GM10847 (cell line): ENCODE measurements around the gene FIP1L1.

ENCODE experiments used
- POLR2A ChIP-seq: IDR thresholded peaks from 2 replicates; pipeline ENCODE4 v1.6.1; 2011; ENCODE audit not compliant: insufficient read length; ENCODE audit errors: extremely low read depth

FIP1L1 gene

DNA sequence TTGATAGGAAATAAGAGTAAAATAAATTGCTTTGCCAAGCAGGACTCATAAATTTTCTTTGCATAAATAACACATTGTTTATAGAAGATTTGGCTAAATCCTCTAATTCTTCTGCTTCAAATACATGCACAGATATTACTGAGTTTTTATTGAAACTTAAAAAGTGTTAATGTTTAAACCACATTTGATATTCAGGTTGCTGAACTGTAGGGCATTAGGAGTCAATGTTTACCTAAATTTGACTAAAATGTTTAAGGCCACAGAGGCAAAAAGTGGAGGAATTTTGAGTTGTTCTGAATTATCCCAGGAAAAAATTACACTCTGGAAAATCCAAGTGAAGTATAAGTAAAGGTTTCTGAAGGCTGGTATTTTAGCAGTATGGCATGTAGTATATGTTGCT is 78.7 kb downstream of the FIP1L1 start:
- no peak for TF ChIP-seq POLR2A

DNA sequence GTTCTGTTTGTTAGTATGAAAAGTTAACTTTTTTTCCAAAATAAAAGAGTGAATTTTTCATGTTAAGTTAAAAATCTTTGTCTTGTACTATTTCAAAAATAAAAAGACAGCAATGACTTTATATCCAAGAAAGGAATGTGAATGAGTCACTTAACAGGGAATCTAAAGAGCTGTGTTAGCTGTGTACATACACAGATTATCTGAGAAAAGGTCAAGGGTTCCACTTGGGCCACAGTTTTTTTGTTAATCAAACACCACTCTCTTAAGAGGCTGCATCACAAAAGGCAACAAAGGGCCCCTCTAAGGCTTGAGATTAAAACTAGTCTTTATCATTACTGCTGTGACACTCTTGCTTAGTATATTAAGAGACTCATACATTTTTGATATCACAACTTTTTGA is 82.1 kb downstream of the FIP1L1 start:
- TF ChIP-seq POLR2A = no peak

DNA sequence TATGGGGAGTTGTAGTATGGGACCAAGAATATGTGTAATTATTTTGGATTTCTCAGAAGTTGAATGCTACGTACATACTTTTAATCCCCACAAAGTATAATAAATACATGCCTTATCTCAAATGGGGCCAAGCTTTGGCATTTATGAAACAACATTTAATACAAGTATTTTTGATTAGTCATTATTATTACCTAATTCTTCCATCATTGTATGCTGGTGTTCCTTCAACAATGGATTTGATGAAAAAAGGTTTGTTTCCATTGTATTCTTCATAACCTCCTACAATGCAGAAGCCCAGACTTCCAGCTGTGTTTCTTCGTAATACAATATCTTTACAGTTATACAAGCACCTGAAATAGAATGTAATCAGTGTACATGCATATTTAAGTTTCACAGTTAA is 83.8 kb downstream of the FIP1L1 start:
- no peak for TF ChIP-seq POLR2A

DNA sequence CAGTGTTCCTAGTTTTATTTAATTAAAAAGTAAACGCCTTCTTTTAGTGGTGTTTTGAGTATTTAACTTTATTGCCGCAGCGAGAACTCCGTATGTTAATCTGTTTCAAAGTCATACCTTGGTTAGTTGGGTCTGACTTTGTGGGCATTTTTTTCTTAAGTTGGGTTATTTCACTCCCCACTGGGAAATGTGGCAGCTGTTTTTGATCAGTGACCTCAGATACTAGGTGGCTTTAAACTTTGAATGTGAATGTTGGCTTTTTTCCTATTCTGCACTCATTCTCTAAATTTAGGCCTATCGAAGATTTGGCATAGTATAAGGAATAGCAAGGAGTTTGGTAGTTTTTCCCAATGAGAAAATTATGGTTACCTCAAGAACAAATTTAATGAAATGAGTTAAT is 85.9 kb downstream of the FIP1L1 start:
- no peak for TF ChIP-seq POLR2A

DNA sequence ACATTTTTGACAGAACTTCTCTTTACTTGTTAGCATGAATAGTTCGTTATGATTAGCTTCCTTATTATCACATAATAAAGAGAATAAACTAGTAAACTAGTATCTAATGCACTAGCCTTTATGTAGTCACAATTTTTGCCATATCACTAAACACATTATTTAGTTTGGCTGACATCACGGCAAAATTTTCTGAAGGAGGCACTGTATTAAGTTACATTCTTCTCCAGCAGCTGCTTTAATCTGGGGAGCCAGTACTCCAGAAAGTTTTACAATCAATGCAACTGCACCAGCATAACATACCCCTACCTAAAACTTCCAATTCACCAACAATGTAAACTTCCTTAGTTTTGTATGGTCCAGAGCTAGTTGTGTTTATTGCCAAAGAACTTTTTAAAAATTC is 87.8 kb downstream of the FIP1L1 start:
- TF ChIP-seq POLR2A = no peak

DNA sequence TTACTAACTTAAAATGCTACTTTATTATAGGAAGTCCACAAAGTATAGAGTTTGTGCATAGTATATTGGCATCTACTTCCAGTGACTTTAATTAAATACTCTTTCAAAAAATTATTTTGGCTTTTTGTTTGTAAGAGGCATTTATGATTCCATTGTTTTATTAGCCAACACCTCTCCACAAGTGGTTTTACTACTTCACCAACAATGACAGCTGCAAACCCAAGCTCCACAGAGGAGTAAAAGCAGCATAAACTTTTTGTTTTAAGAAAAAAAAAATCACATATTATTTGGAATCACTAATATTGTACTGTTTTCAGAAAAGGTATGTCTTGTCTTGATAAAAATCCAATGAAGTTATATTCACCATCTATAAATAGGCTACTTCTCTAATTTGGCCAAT is 88.5 kb downstream of the FIP1L1 start:
- no peak for TF ChIP-seq POLR2A

DNA sequence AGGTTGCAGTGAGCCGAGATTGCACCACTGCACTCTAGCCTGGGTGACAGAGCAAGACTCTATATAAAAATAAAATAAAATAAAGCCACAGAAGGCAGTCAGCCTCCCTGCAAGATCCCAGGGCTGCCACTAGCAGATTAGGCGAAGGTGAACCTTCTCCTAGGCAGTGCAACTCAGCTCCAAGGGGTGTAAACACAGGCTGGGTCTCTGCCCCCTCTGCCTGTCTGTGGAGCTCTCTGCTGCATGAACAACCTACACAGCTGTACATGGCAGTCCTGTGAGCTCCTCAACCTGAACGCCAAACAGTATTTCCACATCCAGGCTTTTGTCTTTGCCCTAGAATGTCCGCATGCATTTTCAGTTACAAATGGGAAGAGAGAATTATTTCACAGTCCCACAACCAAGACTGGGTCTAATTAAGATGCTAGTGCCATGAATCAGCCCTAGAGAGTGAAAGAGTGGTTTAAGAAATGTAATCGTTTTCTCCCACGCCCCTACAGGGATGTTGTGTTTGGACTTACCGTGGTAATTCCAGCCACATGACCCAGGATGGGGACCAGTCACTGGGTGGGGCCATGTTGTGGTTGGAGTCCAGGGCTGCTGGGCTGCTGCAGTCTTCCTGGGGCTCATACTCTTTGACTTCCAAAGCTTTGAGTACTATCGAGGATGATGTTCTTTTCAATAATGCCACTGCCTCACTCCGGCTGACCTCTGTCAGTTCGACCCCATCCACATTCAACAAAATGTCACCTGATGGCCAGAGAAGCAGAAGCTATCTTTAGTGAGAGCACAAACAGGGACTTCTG is 99.0 kb downstream of the FIP1L1 start:
- TF ChIP-seq POLR2A = no peak

DNA sequence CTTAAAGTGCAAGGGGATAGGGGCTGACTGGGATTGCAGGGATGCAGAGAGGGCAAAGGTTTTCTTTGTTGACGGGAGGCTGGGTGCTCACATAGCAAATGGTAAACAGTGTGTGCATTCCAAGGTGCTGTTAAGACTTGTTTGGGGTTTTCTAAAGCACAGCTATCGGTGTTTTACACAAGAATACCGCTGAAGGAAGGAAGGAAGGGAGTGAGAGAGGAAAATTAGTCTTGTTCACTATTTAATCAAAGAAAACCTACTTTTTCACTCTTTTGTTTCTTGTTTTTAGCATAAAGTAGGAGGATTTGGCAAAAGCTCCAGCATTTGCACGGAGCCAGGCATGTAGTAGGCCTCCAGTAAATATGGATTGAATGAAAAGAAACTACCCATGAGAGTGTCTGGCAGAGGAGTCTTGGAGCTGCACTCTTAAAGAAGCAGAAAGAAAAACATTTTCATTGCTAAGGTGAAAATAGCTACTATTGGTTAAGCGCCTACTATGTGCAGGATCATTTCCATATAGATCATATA is 99.7 kb downstream of the FIP1L1 start:
- TF ChIP-seq POLR2A = no peak

DNA sequence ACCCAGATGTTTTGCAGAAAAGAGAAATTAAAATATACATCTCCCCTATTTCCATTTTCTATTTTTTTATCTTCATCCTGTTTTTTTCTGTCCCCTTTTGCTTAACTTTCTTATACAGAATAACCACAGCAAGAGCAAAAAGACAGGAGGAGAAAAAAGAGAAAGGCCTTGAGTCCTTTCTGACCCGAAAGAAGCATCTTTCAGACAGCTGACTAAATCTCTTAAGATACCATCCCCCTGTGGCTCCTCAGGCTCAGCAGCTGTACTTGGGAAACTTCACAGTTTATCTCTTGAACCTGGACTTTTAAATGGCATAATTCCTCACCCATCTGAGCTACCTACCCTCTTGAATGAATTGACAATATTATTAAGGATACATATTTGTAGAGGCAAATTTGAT is 100.2 kb downstream of the FIP1L1 start:
- no peak for TF ChIP-seq POLR2A

DNA sequence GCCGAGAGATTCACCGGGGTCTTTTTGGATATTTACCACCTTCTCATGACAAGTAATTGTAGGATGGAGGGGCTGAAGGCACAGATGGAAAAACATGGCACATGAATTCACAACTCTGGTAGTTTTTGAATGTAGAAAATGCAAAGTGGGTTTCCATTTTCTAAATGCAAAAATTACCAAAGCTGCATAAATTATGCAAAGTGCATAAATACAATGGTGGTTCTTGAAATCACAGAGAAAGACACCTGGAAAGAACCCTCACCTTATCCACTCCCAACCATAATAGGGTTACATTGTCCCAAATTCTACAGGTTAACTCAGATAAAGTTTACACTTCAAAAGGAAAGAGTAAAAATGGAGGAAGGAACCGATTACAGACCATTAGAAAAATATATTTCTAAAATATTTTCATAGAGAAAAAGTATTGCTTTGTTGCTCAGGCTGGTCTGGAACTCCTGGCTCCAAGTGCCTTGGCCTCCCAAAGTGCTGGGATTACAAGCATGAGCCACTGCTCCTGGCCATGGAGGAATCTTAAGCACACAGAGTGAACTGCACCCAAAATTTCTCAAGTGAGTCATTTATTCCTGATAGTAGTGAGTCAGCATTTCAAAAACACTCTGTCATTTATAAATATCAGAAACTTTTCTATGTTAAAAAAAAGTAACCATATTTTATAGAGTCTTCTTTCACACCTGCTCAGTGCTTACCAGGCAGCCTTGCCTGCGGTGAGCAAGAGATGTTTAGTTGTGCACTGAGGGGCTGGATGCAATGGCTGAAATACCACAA is 101.4 kb downstream of the FIP1L1 start:
- no peak for TF ChIP-seq POLR2A

DNA sequence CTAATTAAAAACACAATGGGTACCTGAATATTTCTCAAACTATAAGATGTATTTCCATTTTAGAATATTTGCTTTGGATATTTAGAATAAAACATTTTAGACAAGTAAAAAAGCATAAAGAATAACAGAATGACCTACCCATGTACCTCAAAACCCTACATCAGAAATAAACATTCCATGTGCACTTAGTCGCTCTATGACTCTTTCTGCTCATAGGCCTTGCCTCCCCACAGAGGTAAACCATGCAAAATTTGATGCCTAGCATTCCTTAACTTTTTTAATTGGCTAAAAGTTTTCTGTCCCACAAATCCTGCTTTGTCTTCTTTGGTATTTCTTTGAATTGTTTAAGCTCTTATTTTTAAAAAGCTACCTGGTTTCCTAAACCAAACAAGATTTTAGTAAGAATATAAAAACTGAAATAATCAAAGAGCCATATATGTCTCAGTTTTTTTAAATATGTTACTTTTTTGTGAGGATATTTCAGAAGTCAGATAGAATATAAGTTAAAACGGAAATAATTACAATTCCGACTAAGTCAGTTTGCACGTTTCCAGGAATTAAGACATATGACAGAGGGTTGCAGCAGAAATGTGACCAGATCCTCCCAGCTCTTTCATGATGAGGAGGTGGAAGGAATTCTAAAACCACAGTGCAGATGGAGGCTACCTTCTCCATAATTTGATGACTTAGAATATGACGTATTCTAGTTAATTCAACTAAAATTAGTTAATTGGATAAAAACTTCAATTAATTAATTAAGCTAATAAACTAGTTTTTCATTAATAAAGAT is 102.5 kb downstream of the FIP1L1 start:
- TF ChIP-seq POLR2A = no peak

DNA sequence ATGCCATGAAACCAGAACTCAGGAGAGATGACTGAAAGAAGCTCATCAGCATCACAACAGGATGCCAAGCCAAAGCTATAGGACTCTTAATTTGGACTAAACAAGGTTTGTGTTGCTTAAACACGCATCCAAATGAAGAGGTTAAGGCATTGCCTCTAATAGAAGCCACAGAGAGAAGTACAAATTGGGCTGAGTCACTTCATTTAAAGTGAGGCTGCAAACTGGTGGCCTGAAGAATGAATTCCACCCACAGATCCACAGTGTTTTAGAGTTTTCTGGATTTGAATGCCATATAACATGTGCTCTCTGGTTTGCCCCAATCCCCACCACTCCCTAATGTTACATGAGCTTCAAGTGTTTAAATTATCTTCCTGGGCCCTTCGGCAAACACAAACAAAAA is 103.5 kb downstream of the FIP1L1 start:
- no peak for TF ChIP-seq POLR2A

DNA sequence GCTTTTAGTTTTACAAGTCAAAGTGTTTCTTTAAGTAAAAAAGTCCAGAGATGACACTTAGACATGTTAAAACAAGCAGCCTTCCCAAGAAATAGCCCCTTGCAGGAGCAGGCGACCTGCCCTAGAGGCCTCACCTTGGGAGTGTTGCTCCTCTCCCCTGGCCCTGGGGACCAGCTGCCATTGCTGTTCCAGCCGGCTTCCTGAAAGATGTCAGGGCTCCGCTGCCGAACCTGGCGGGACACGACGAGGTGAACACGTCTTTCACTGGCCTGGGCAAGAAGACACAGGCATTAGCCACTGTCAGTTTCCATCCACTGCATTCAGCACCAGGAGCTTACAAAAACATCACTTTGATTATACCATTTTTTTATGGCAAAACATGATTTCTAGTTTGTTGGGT is 104.1 kb downstream of the FIP1L1 start:
- TF ChIP-seq POLR2A = no peak

DNA sequence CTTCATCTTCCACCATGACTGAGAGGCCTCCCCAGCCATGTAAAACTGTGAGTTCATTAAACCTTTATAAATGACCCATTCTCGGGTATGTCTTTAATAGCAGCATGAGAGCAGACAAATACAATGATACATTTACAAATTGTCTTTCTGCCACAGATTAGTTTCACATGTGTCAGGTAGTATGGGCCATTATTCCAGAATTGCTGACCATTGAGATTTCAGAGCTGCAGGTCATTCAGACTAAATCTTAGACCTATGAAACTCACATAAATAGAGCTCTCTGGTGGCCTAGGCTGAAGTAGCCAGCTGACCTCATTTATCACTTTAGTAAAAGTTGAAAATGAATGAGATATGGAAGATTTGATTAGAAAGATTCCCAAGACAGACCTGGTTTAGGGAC is 105.8 kb downstream of the FIP1L1 start:
- no peak for TF ChIP-seq POLR2A

DNA sequence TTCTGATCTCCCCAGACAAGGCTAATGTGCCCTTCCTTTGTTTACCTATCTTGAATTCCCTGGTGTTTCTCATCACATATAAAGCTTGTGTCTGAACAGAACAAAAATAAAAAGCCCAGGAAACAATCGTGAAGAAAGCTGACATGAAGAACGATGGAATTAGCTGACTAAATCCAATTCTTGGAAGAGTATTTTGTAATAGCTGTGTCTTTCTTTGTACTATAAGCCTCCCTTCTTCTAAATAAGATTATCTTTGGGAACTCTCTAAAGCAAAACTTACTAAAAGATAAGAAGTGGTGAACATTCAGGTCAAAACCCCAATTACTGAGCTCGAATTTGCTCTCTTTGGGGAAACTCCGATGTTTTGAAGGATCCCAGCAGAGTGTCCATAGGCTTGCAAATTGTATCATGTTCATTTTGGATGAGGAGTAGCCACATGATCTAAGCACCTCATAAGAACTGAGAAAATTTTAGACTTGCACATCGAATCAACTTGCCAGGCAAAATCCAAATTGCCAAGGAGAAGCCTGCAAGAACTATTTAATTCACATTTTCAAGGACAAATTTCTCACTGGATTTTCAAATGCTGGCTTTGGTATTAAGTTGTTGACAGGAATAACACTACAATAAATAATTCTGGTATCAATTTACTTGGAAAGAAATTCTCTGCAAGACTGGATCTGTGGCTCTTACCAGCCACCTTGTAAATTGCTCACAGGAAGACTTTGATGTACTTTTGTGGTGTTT is 107.6 kb downstream of the FIP1L1 start:
- TF ChIP-seq POLR2A = no peak

DNA sequence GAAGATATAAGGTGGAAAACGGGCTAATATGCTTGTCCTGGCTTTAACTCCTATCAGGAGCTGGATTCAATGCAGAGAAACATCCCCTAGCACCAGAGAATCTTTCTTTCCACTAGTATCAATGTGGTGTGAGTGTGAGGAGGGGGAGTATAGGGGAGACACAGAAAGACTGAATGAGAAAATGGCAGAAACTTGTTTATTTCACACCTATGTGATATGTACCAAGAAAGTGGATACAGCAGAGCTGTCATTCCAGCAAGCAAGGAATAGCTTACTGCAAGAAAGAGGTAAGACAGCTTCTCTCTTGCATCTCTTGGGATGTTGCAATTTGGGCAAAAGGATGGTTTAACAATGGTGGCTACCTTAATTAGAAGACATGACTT is 108.2 kb downstream of the FIP1L1 start:
- no peak for TF ChIP-seq POLR2A

DNA sequence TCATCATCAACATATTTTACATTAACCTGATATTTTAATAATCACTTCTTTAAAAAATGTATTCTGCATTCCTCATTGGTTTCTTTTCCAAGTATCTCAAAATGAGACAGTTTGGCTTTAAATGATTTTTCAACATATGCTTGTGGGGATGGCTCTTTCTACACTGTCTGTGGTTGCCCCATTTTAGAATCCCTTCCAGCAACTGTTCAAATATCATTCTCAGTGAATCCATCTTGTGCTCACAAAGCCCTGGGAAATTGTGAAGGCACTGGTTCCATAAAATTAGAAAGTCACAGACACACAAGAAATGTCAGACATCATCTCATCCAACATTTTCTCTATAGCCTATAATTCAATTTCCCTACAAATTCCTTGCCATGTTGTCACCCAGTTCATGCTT is 110.3 kb downstream of the FIP1L1 start:
- TF ChIP-seq POLR2A = no peak
